Mesenchymal stem cell (in vitro differentiated cells and primary cell): ENCODE measurements around the gene C6orf136. TPM values are rescaled to one million over a fixed set of nuclear protein-coding genes. Genes with fewer than 3 reads are reported as not detected.
"Not testable (repeated sequence)": the region's sequence is repeated elsewhere in the genome, so short reads cannot be mapped to it uniquely, and the experiment has no call there.

Experiments
- DNase-seq: peaks from one replicate; pipeline ENCODE4 v3.0.0-alpha.2; 2013
- H2AFZ ChIP-seq: one replicate; pipeline ENCODE4 v1.6.1; 2013; ENCODE audit warnings: low read depth, mild to moderate bottlenecking, control low read depth, inconsistent platforms, low read length, moderate library complexity
- H2AK5ac ChIP-seq: 2 replicates; pipeline ENCODE4 v1.6.1; 2013; ENCODE audit warnings: low read length, moderate library complexity, mild to moderate bottlenecking, inconsistent platforms; ENCODE audit not compliant: severe bottlenecking
- H2BK120ac ChIP-seq: one replicate; pipeline ENCODE4 v1.6.1; 2013; ENCODE audit warnings: low read depth, mild to moderate bottlenecking, inconsistent platforms, low read length, moderate library complexity
- H2BK12ac ChIP-seq, 2 experiments: one replicate each; pipeline ENCODE4 v1.6.1; 2013; ENCODE audit warnings: inconsistent platforms in 2 of 2, low read length in 2 of 2, mild to moderate bottlenecking in 2 of 2, moderate library complexity in 2 of 2, control low read depth in 1 of 2
- H2BK15ac ChIP-seq: one replicate; pipeline ENCODE4 v1.6.1; 2013; ENCODE audit warnings: mild to moderate bottlenecking, low read depth, inconsistent platforms; ENCODE audit not compliant: poor library complexity, severe bottlenecking
- H2BK5ac ChIP-seq: 2 replicates; pipeline ENCODE4 v1.6.1; 2013; ENCODE audit warnings: low read depth, mild to moderate bottlenecking, low read length, control low read depth, inconsistent platforms; ENCODE audit not compliant: poor library complexity, severe bottlenecking
- H3K14ac ChIP-seq, 2 experiments: one replicate each; pipeline ENCODE4 v1.6.1; 2013; ENCODE audit warnings: inconsistent platforms in 2 of 2, low read length in 2 of 2, control low read depth in 1 of 2, mild to moderate bottlenecking in 1 of 2, moderate library complexity in 1 of 2
- H3K18ac ChIP-seq, 2 experiments: one replicate each; pipeline ENCODE4 v1.6.1; 2013; ENCODE audit warnings: inconsistent platforms in 2 of 2, low read length in 2 of 2, control low read depth in 1 of 2, low read depth in 1 of 2, mild to moderate bottlenecking in 1 of 2
- H3K23ac ChIP-seq, 2 experiments: one replicate each; pipeline ENCODE4 v1.6.1; 2013; ENCODE audit warnings: inconsistent platforms in 2 of 2, low read length in 2 of 2, mild to moderate bottlenecking in 2 of 2, moderate library complexity in 2 of 2, control low read depth in 1 of 2
- H3K27ac ChIP-seq: 2 replicates; pipeline ENCODE4 v1.5.1; 2013; ENCODE audit warnings: mild to moderate bottlenecking, moderate library complexity, low read length, control low read depth, inconsistent platforms; ENCODE audit not compliant: poor library complexity, severe bottlenecking
- H3K27me3 ChIP-seq, 2 experiments: 2 replicates each; pipeline versions ENCODE4 v1.6.1 to v1.7.0; 2013; ENCODE audit warnings: low read length in 2 of 2, mild to moderate bottlenecking in 2 of 2, moderate library complexity in 2 of 2, control low read depth in 1 of 2, inconsistent platforms in 1 of 2; ENCODE audit not compliant: control insufficient read depth in 1 of 2, insufficient read depth in 1 of 2
- H3K36me3 ChIP-seq, 2 experiments: 2 replicates each; pipeline versions ENCODE4 v1.6.1 to v1.7.0; 2013; ENCODE audit warnings: low read length in 2 of 2, control low read depth in 1 of 2, inconsistent platforms in 1 of 2, low read depth in 1 of 2, mild to moderate bottlenecking in 1 of 2; ENCODE audit not compliant: insufficient read depth in 2 of 2, control insufficient read depth in 1 of 2
- H3K4ac ChIP-seq, 2 experiments: one replicate each; pipeline ENCODE4 v1.6.1; 2013; ENCODE audit warnings: inconsistent platforms in 2 of 2, low read length in 2 of 2, mild to moderate bottlenecking in 2 of 2, moderate library complexity in 2 of 2, control low read depth in 1 of 2, low read depth in 1 of 2
- H3K4me1 ChIP-seq: 2 replicates; pipeline ENCODE4 v1.6.1; 2013; ENCODE audit warnings: low read depth, low read length, control low read depth; ENCODE audit not compliant: control insufficient read depth, insufficient read depth
- H3K4me2 ChIP-seq: 2 replicates; pipeline ENCODE4 v1.6.1; 2013; ENCODE audit warnings: low read length, mild to moderate bottlenecking, inconsistent platforms; ENCODE audit not compliant: poor library complexity, severe bottlenecking
- H3K4me3 ChIP-seq, 2 experiments: 2 replicates each; pipeline versions ENCODE4 v1.5.1 to v1.7.0; 2013; ENCODE audit warnings: low read length in 2 of 2, mild to moderate bottlenecking in 2 of 2, control low read depth in 1 of 2, low read depth in 1 of 2; ENCODE audit not compliant: insufficient read depth in 1 of 2
- H3K79me1 ChIP-seq: replicated peaks from 2 replicates; pipeline ENCODE4 v1.6.1; 2013; ENCODE audit warnings: mild to moderate bottlenecking, control low read depth, low read length, inconsistent platforms; ENCODE audit not compliant: poor library complexity, severe bottlenecking
- H3K9ac ChIP-seq: 2 replicates; pipeline ENCODE4 v1.7.0; 2013; ENCODE audit warnings: mild to moderate bottlenecking, low read length, moderate library complexity
- H3K9me3 ChIP-seq: 2 replicates; pipeline ENCODE4 v1.7.0; 2013; ENCODE audit warnings: mild to moderate bottlenecking, low read length; ENCODE audit not compliant: control insufficient read depth
- H4K8ac ChIP-seq: one replicate; pipeline ENCODE4 v1.6.1; 2013; ENCODE audit warnings: inconsistent platforms, mild to moderate bottlenecking, low read length, moderate library complexity
- H4K91ac ChIP-seq: one replicate; pipeline ENCODE4 v1.6.1; 2013; ENCODE audit warnings: mild to moderate bottlenecking, low read length, inconsistent platforms
- WGBS: methylation state at CpG from one replicate; pipeline ENCODE4 v1.1.7; 2013; ENCODE audit warnings: mixed read lengths; 5-methylcytosine and 5-hydroxymethylcytosine counted together
- polyA plus RNA-seq, 2 experiments: library from polyadenylated mRNA; stranded (reverse); fragments of 200-250 nt; gene quantifications; one replicate each; pipeline ENCODE4 v1.2.3, GENCODE V29; 2013

C6orf136 gene, protein sequence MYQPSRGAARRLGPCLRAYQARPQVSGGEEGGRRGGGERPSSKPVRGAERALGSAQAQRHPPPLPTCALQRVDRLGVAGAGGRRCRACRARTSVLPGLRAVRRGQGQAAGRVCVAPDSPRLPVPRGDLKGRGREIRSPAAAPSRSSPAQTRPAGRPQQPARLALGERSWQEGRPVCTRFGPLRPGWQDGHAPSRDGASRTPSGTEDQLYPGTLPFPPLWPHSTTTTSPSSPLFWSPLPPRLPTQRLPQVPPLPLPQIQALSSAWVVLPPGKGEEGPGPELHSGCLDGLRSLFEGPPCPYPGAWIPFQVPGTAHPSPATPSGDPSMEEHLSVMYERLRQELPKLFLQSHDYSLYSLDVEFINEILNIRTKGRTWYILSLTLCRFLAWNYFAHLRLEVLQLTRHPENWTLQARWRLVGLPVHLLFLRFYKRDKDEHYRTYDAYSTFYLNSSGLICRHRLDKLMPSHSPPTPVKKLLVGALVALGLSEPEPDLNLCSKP
- polyA plus RNA-seq (2013, experiment 1 of 2), result 13.6 TPM
- 14.4 TPM for polyA plus RNA-seq (2013, experiment 2 of 2)

DNA sequence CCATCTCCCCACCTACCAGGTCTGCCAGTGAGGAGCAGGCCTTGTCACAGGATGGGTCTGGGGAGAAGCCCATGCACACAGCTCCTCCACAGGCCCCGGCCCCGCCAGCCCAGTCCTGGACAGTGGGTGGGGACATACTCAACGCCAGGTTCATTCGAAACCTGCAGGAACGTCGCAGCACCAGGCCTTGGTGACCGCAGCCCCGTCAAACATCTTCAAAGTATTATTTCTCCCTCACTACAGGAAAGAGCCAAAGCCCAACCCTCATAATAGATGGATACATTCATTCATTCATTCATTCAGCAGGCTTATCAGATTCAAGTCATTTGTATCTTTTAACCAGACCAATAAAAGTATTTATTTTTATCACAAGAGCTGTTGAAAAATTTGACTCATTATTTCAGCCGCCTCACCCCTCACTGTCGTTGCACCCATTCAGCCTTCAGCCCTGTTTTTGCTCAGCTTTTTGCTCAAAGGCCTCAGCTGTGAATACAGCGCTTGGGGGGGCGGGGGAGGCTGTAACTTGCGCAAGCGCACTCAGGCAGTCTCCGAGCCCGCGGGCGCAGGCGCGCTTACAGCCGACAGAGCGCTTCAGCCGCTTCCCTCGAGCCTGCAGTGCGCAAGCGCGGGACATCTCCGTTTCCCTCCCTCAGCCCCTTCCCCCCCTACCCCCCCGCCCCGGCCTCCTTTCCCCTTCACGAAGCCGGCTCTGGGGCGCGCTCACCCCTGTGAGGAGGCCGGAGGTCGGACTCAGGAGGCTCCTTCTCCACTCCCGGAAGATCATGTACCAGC, at the start of gene C6orf136:
TSS of gene C6orf136 (plus strand) at position 684 of the 792 bp plus-strand sequence. CDS start at position 783, 99 bp downstream.
- peak within 1 kb of the TSS; percentile 93 for H4K8ac ChIP-seq
- H3K36me3 ChIP-seq, result peaks cover 34 to 51% of the 10 kb centered on the region in 2 experiments

DNA sequence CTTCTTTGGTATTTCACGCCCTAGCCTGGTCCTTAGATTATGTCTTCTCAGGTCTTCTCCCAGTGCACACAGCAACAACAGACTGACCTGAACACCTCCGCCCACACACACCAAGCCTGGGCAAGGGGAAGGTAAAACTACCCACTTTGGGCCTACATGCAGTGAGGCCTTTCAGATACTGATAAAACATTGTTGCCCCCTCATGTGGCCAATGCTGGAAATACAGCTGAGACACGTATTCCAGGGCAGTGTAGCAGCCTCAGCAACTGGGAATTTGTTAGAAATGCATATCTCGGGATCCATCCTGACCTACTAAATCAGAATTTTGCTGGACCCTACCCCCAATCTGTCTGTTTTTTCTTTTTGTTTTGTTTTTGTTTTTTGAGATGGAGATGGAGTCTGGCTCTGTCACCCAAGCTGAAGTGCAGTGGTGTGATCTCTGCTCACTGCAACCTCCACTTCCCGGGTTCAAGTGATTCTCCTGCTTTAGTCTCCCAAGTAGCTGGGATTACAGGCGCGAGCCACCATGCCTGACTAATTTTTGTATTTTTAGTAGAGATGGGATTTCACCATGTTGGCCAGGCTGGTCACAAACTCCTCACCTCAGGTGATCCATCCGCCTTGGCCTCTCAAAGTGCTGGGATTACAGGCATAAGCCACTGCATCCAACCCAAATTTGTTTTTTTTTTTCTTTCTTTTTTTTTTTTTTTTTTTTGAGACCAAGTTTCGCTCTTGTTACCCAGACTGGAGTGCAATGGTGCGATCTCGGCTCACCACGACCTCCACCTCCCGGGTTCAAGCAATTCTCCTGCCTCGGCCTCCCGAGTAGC, 49.4 kb upstream of the C6orf136 start:
- not testable (repeated sequence) for H2BK120ac ChIP-seq, H3K79me1 ChIP-seq, H3K27ac ChIP-seq, H3K4me3 ChIP-seq, H2BK15ac ChIP-seq, H3K9ac ChIP-seq, H3K27me3 ChIP-seq, H3K4me1 ChIP-seq, H3K4me2 ChIP-seq, H3K14ac ChIP-seq, H3K4ac ChIP-seq, H3K23ac ChIP-seq, H2BK12ac ChIP-seq, H4K91ac ChIP-seq, H2BK5ac ChIP-seq, H2AK5ac ChIP-seq, H4K8ac ChIP-seq, H3K18ac ChIP-seq, H2AFZ ChIP-seq, H3K9me3 ChIP-seq
- WGBS, result 81% methylated on average over 13 of the region's 15 CpGs
- DNase-seq, result peak; percentile 86
- peaks cover 36 to 54% of the 10 kb centered on the region in 2 experiments for H3K36me3 ChIP-seq

More for the DNA sequence above, at the start of gene C6orf136:
- Histone ChIP-seq H2AFZ (peak within 1 kb of the TSS; percentile 83), H3K4me3 (peak within 1 kb of the TSS; percentile 93 to 99), H2BK120ac (peak within 1 kb of the TSS; percentile 78), H2BK12ac (peak within 1 kb of the TSS in 1 of 2 experiments; percentile 45), H3K4me2 (peak within 1 kb of the TSS; percentile 68), H2BK5ac (peak within 1 kb of the TSS; percentile 97), H3K9ac (peak within 1 kb of the TSS; percentile 91), H3K9me3 (no peaks in the 10 kb centered on the region), H4K91ac (peak within 1 kb of the TSS; percentile 80), H3K4me1 (peaks cover 3% of the 10 kb centered on the region), H2BK15ac (peak within 1 kb of the TSS; percentile 33), H2AK5ac (no peak within 1 kb of the TSS), H3K27me3 (no peaks in the 10 kb centered on the region), H3K27ac (peak within 1 kb of the TSS; percentile 84), H3K79me1 (peaks cover 32% of the 10 kb centered on the region), H3K23ac (peak within 1 kb of the TSS in 1 of 2 experiments; percentile 24), H3K4ac (peak within 1 kb of the TSS; percentile 67 to 77), H3K18ac (peak within 1 kb of the TSS; percentile 87 to 97), H3K14ac (peak within 1 kb of the TSS in 1 of 2 experiments; percentile 66)
- 28% methylated on average over 22 of the region's 37 CpGs for WGBS
- peak; percentile 92 for DNase-seq

DNA sequence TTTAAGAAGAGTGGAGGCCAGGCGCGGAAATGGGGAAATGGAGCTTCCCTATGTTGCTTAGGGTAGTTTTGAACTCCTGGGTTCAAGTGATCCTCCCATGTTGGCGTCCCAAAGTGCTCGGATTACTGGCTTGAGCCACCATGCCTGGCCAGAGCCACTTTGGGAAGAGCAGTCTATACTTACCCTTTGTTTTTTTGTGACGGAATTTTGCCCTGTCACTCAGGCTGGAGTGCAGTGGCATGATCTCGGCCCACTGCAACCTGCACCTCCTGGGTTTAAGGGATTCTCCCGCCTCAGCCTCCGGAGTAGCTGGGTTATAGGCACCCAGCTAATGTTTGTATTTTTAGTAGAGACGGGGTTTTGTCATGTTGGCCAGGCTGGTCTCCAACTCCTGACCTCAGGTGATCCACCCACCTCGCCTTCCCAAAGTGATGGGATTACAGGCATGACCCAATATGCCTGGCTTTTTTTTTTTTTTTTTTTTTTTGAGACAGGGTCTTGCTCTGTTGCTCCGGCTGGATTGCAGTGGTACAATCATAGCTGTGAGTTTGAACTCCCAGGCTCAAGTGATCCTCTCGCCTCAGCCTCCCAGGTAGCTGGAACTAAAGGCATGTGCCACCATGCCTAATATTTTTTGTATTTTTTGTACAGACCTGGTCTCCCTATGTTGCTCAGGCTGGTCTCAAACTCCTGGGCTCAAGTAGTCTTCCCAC, 47.9 kb upstream of the C6orf136 start:
- WGBS, result 86% methylated on average over 12 of the region's 12 CpGs

More for the DNA sequence above, 47.9 kb upstream of the C6orf136 start:
- H3K4me2 ChIP-seq, result no peak overlapping the region
- no peak overlapping the region for H2BK120ac ChIP-seq
- H2AK5ac ChIP-seq, result no peak overlapping the region
- H3K4me3 ChIP-seq, result no peak overlapping the region
- H2BK12ac ChIP-seq, result no peak overlapping the region
- H3K23ac ChIP-seq, result no peak overlapping the region
- no peak overlapping the region for H3K27ac ChIP-seq
- no peak overlapping the region for H3K9ac ChIP-seq
- H3K4ac ChIP-seq, result no peak overlapping the region
- no peak overlapping the region for H4K91ac ChIP-seq
- no peak for DNase-seq
- no peak overlapping the region for H2AFZ ChIP-seq
- H3K4me1 ChIP-seq, result no peaks in the 10 kb centered on the region
- H4K8ac ChIP-seq, result no peak overlapping the region
- H3K18ac ChIP-seq, result no peak overlapping the region
- H3K79me1 ChIP-seq, result peaks cover 15% of the 10 kb centered on the region
- H3K9me3 ChIP-seq, result no peaks in the 10 kb centered on the region
- H3K14ac ChIP-seq, result no peak overlapping the region
- H2BK15ac ChIP-seq, result no peak overlapping the region
- no peak overlapping the region for H2BK5ac ChIP-seq
- H3K27me3 ChIP-seq, result no peaks in the 10 kb centered on the region
- peaks cover 46 to 56% of the 10 kb centered on the region in 2 experiments for H3K36me3 ChIP-seq
